AG09319 (cell line): ENCODE measurements around the gene SHC2.

Experiments
- DNase-seq: peaks from one replicate; pipeline ENCODE4 v3.0.0-alpha.2; 2010; ENCODE audit warnings: low read depth; ENCODE audit errors: extremely low read depth
- CTCF ChIP-seq: IDR thresholded peaks from 2 replicates; pipeline ENCODE4 v1.5.1; 2011; ENCODE audit warnings: low read depth, mild to moderate bottlenecking, inconsistent platforms, low read length, moderate library complexity

The SHC2 gene

GRCh38 chr19:501646-502045 is 40.8 kb upstream of the SHC2 start:
- no peak for TF ChIP-seq CTCF

DNA sequence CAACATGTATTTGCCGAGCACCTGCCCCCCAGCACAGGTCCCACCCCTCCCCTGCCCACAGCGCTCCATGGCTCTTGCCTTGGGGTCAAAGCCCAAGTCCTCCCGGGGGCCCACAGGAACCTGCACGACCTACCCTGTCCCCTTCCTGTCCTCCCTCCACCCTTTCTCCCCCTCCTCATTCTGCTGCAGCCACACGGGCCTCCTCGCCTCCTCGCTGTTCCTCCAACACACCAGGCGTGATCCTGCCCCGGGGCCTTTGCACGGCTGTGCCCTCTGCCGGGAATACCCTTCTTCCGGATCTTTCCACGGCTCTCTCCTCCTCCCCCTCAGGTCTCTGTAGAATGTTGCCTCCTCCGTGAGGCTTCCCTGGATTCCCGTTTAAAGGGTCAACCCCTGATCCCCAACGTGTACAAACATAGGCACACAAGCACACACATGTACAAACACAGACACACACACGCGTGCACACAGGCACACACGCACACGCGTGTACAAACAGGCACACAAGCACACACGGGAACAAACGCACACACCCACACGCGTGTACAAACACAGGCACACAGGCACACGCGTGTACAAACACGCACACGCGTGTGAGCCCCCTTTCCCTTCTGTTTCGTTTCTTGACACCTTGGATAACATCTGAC is 38.3 kb upstream of the SHC2 start:
- no peak for TF ChIP-seq CTCF
- DNase-seq: no peak

More at GRCh38 chr19:501646-502045, 40.8 kb upstream of the SHC2 start:
- DNase-seq: no peak

GRCh38 chr19:498511-498891 is 37.7 kb upstream of the SHC2 start:
- no peak for TF ChIP-seq CTCF
- no peak for DNase-seq

- no peak for DNase-seq
- TF ChIP-seq CTCF: no peak
These were observed 37.2 kb upstream of the SHC2 start for GRCh38 chr19:497869-498510.

DNA sequence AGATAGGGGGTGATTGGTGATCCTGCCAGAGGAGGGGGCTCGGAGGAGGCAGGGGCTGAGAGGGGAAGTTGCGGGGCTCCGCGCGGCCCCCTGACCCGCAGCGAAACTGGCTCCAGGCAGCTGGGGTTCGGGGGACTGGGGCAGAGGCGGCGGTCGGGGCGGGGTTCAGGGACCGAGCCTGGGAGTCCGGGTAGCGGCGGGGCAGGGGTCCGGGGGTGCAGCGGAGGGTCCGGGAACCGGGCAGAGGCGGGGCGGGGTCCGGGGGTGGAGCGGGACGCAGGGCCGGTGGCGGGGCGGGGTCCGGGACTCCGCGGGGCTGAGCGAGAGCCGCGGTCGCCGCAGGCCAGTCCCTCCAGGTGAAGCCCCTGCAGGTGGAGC is 36.6 kb upstream of the SHC2 start:
- no peak for TF ChIP-seq CTCF
- no peak for DNase-seq

GRCh38 chr19:496986-497385 is 36.2 kb upstream of the SHC2 start:
- TF ChIP-seq CTCF: no peak
- no peak for DNase-seq

- no peak for TF ChIP-seq CTCF
- no peak for DNase-seq
These were observed 35.4 kb upstream of the SHC2 start, which contains the start of gene MADCAM1 for GRCh38 chr19:496112-496665. TSS of gene MADCAM1 (plus strand) at chr19:496486. CDS start at chr19:496500, 14 bp downstream.
